HEK293 (cell line): ENCODE measurements around the gene KPNA4.

ENCODE experiments used
- GLIS2 ChIP-seq: fragments of 450-650 bp; formaldehyde crosslinking; IDR thresholded peaks from 2 replicates; pipeline ENCODE4 v1.5.1; 2016; ENCODE audit warnings: missing biosample characterization, missing genetic modification characterization
- PRDM1 ChIP-seq: fragments of 450-650 bp; formaldehyde crosslinking; IDR thresholded peaks from 2 replicates; pipeline ENCODE4; 2016; ENCODE audit warnings: missing biosample characterization, missing genetic modification characterization
- PRDM10 ChIP-seq: fragments of 450-650 bp; formaldehyde crosslinking; IDR thresholded peaks from 2 replicates; pipeline ENCODE4 v1.5.1; 2016; ENCODE audit warnings: missing biosample characterization, missing genetic modification characterization
- SETDB1 ChIP-seq: IDR thresholded peaks from one replicate; pipeline ENCODE4 v1.6.1; 2017; ENCODE audit warnings: mild to moderate bottlenecking, low read length, moderate library complexity, mixed read lengths; ENCODE audit not compliant: insufficient read length
- SP3 ChIP-seq: fragments of 450-650 bp; formaldehyde crosslinking; IDR thresholded peaks from 2 replicates; pipeline ENCODE4 v1.5.1; 2016; ENCODE audit warnings: missing biosample characterization, missing genetic modification characterization
- ZBTB11 ChIP-seq: fragments of 450-650 bp; formaldehyde crosslinking; conservative IDR thresholded peaks from 2 replicates; pipeline ENCODE4 v1.5.1; 2016; ENCODE audit warnings: low read depth, missing biosample characterization, missing genetic modification characterization
- ZBTB21 ChIP-seq: fragments of 450-650 bp; formaldehyde crosslinking; IDR thresholded peaks from 2 replicates; pipeline ENCODE4 v1.5.1; 2017; ENCODE audit warnings: missing biosample characterization, missing genetic modification characterization
- ZBTB6 ChIP-seq: fragments of 450-650 bp; formaldehyde crosslinking; IDR thresholded peaks from 2 replicates; pipeline ENCODE4 v1.5.1; 2017; ENCODE audit warnings: missing biosample characterization, missing genetic modification characterization
- ZIC2 ChIP-seq: fragments of 450-650 bp; formaldehyde crosslinking; IDR thresholded peaks from 2 replicates; pipeline ENCODE4 v1.5.1; 2016; ENCODE audit warnings: missing biosample characterization, missing genetic modification characterization
- ZNF155 ChIP-seq: fragments of 450-650 bp; formaldehyde crosslinking; IDR thresholded peaks from 2 replicates; pipeline ENCODE4 v1.5.1; 2016; ENCODE audit warnings: missing biosample characterization, missing genetic modification characterization
- ZNF184 ChIP-seq: fragments of 450-650 bp; IDR thresholded peaks from 2 replicates; pipeline ENCODE4 v1.5.1; 2018; ENCODE audit warnings: missing biosample characterization, mild to moderate bottlenecking, missing genetic modification characterization
- ZNF2 ChIP-seq: fragments of 450-650 bp; formaldehyde crosslinking; IDR thresholded peaks from 2 replicates; pipeline ENCODE4 v1.5.1; 2016; ENCODE audit warnings: missing biosample characterization, missing genetic modification characterization
- ZNF24 ChIP-seq: fragments of 450-650 bp; formaldehyde crosslinking; IDR thresholded peaks from 2 replicates; pipeline ENCODE4 v1.5.1; 2016; ENCODE audit warnings: missing biosample characterization, missing genetic modification characterization
- ZNF529 ChIP-seq: fragments of 450-650 bp; formaldehyde crosslinking; IDR thresholded peaks from 2 replicates; pipeline ENCODE4 v1.5.1; 2017; ENCODE audit warnings: missing genetic modification characterization, missing biosample characterization; ENCODE audit not compliant: insufficient replicate concordance
- ZNF701 ChIP-seq: fragments of 450-650 bp; formaldehyde crosslinking; IDR thresholded peaks from 2 replicates; pipeline ENCODE4 v1.5.1; 2016; ENCODE audit warnings: missing biosample characterization, missing genetic modification characterization
- ZNF777 ChIP-seq: fragments of 450-650 bp; formaldehyde crosslinking; IDR thresholded peaks from 2 replicates; pipeline ENCODE4 v1.5.1; 2017; ENCODE audit warnings: missing biosample characterization, missing genetic modification characterization, borderline replicate concordance
- ZSCAN23 ChIP-seq: fragments of 450-650 bp; formaldehyde crosslinking; IDR thresholded peaks from 2 replicates; pipeline ENCODE4 v1.5.1; 2016; ENCODE audit warnings: missing biosample characterization, missing genetic modification characterization
- TF ChIP-seq, protein P1 (sequence below): fragments of 450-650 bp; formaldehyde crosslinking; IDR thresholded peaks from 2 replicates; pipeline ENCODE4 v1.5.1; 2016; ENCODE audit warnings: missing biosample characterization, missing genetic modification characterization
- TF ChIP-seq, protein P2 (sequence below): fragments of 450-650 bp; formaldehyde crosslinking; IDR thresholded peaks from 2 replicates; pipeline ENCODE4 v1.5.1; 2017; ENCODE audit warnings: missing biosample characterization, missing genetic modification characterization
- TF ChIP-seq, protein P3 (sequence below): fragments of 450-650 bp; formaldehyde crosslinking; IDR thresholded peaks from 2 replicates; pipeline ENCODE4 v1.5.1; 2016; ENCODE audit warnings: missing biosample characterization, missing genetic modification characterization
- TF ChIP-seq, protein P4 (sequence below): fragments of 450-650 bp; formaldehyde crosslinking; IDR thresholded peaks from 2 replicates; pipeline ENCODE4 v1.5.1; 2016; ENCODE audit warnings: missing biosample characterization, missing genetic modification characterization

The KPNA4 gene

GRCh38 chr3:160565442-160566403, at the start of gene KPNA4 (continued):
- TF ChIP-seq ZBTB21 (tag by site-specific recombination) (peak; percentile 33; the same call in 1 of the 2 replicates), ZIC2 (tag by site-specific recombination) (peak; percentile 7; the same call in 1 of the 2 replicates), ZNF184 (tag by site-specific recombination) (no peak), ZBTB11 (tag by site-specific recombination) (peak; percentile 70; the same call in 1 of the 2 replicates), PRDM1 (tag by site-specific recombination) (peak; percentile 90), ZSCAN23 (tag by site-specific recombination) (no peak), ZNF701 (no peak), GLIS2 (tag by site-specific recombination) (peak; percentile 69), SETDB1 (peak; percentile 67), ZNF2 (tag by site-specific recombination) (0 out of 2 replicates have a peak, but pooled peaks have one; percentile 20), SP3 (peak; percentile 29; the same call in 1 of the 2 replicates), ZNF529 (tag by site-specific recombination) (no peak), ZNF777 (tag by site-specific recombination) (peak; percentile 84; the same call in 1 of the 2 replicates), PRDM10 (tag by site-specific recombination) (peak; percentile 96), ZNF155 (tag by site-specific recombination) (no peak), ZBTB6 (tag by site-specific recombination) (peak; percentile 62), ZNF24 (tag by site-specific recombination) (0 out of 2 replicates have a peak, but pooled peaks have one; percentile 20)
- TF ChIP-seq, protein P1, sequence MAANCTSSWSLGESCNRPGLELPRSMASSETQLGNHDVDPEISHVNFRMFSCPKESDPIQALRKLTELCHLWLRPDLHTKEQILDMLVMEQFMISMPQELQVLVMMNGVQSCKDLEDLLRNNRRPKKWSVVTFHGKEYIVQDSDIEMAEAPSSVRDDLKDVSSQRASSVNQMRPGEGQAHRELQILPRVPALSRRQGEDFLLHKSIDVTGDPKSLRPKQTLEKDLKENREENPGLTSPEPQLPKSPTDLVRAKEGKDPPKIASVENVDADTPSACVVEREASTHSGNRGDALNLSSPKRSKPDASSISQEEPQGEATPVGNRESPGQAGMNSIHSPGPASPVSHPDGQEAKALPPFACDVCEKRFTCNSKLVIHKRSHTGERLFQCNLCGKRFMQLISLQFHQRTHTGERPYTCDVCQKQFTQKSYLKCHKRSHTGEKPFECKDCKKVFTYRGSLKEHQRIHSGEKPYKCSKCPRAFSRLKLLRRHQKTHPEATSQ = 0 out of 2 replicates have a peak, but pooled peaks have one; percentile 48
- TF ChIP-seq, protein P2, sequence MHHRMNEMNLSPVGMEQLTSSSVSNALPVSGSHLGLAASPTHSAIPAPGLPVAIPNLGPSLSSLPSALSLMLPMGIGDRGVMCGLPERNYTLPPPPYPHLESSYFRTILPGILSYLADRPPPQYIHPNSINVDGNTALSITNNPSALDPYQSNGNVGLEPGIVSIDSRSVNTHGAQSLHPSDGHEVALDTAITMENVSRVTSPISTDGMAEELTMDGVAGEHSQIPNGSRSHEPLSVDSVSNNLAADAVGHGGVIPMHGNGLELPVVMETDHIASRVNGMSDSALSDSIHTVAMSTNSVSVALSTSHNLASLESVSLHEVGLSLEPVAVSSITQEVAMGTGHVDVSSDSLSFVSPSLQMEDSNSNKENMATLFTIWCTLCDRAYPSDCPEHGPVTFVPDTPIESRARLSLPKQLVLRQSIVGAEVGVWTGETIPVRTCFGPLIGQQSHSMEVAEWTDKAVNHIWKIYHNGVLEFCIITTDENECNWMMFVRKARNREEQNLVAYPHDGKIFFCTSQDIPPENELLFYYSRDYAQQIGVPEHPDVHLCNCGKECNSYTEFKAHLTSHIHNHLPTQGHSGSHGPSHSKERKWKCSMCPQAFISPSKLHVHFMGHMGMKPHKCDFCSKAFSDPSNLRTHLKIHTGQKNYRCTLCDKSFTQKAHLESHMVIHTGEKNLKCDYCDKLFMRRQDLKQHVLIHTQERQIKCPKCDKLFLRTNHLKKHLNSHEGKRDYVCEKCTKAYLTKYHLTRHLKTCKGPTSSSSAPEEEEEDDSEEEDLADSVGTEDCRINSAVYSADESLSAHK (tag by site-specific recombination) = no peak
- TF ChIP-seq, protein P3, sequence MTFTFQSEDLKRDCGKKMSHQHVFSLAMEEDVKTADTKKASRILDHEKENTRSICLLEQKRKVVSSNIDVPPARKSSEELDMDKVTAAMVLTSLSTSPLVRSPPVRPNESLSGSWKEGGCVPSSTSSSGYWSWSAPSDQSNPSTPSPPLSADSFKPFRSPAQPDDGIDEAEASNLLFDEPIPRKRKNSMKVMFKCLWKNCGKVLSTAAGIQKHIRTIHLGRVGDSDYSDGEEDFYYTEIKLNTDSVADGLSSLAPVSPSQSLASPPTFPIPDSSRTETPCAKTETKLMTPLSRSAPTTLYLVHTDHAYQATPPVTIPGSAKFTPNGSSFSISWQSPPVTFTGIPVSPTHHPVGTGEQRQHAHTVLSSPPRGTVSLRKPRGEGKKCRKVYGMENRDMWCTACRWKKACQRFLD (tag by site-specific recombination) = no peak
- TF ChIP-seq, protein P4, sequence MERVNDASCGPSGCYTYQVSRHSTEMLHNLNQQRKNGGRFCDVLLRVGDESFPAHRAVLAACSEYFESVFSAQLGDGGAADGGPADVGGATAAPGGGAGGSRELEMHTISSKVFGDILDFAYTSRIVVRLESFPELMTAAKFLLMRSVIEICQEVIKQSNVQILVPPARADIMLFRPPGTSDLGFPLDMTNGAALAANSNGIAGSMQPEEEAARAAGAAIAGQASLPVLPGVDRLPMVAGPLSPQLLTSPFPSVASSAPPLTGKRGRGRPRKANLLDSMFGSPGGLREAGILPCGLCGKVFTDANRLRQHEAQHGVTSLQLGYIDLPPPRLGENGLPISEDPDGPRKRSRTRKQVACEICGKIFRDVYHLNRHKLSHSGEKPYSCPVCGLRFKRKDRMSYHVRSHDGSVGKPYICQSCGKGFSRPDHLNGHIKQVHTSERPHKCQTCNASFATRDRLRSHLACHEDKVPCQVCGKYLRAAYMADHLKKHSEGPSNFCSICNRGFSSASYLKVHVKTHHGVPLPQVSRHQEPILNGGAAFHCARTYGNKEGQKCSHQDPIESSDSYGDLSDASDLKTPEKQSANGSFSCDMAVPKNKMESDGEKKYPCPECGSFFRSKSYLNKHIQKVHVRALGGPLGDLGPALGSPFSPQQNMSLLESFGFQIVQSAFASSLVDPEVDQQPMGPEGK (tag by site-specific recombination) = peak; percentile 96
